HUES64 (cell line): Measurements from ENCODE around the gene CCNL2.

Experiments used
- H3K27ac ChIP-seq: 2 replicates; pipeline ENCODE4 v1.7.0; 2013; ENCODE audit warnings: low read depth, low read length, inconsistent platforms
- H3K27me3 ChIP-seq: 2 replicates; pipeline ENCODE4 v1.6.1; 2013; ENCODE audit warnings: mild to moderate bottlenecking, low read length; ENCODE audit not compliant: insufficient read depth
- H3K36me3 ChIP-seq: 2 replicates; pipeline ENCODE4 v1.6.1; 2013; ENCODE audit warnings: mild to moderate bottlenecking, low read length; ENCODE audit not compliant: insufficient read depth
- H3K4me1 ChIP-seq: 2 replicates; pipeline ENCODE4 v1.6.1; 2013; ENCODE audit warnings: mild to moderate bottlenecking, low read length, moderate library complexity; ENCODE audit not compliant: insufficient read depth
- H3K4me3 ChIP-seq: 2 replicates; pipeline ENCODE4 v1.5.1; 2013; ENCODE audit warnings: mild to moderate bottlenecking, low read length, moderate library complexity
- H3K9ac ChIP-seq: 2 replicates; pipeline ENCODE4 v1.6.1; 2013; ENCODE audit warnings: mild to moderate bottlenecking, low read depth, low read length
- H3K9me3 ChIP-seq: 2 replicates; pipeline ENCODE4 v1.6.1; 2013; ENCODE audit warnings: low read depth, low read length; ENCODE audit not compliant: insufficient read depth
- WGBS: fragments of 150-250, 120-280 bp; methylation state at CpG from one replicate; pipeline ENCODE4 v1.1.7; 2013; ENCODE audit warnings: missing lambda C conversion rate; 5-methylcytosine and 5-hydroxymethylcytosine counted together

The CCNL2 gene

DNA sequence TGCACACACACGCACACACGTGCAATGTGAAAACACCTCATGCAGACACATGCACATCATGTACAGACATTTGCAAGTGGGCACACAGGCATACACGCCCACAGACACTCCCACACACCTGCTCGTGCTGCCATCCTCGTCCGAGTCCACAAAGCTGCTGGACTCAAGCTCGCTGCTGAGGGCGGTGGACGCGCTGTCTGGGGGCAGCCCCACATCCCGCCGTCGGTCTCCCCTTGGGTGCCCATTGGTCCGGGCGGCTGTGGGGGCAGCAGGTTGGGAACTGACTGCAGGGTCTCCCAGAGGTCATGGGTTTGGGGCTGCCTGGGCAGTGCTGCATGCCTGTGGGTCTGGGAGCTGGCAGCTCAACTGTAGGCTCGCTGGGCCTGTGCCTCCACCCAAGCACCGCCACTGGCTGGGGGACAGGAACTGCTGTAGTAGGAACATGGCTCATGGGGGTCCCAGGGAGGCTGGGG lies 57.5 kb downstream of the CCNL2 start:
- H3K4me1 ChIP-seq = no peaks in the 10 kb centered on the region
- H3K4me3 ChIP-seq = no peak overlapping the region
- H3K9me3 ChIP-seq = no peaks in the 10 kb centered on the region
- WGBS = 96% methylated on average over 17 of the region's 17 CpGs
- H3K27ac ChIP-seq = no peak overlapping the region
- H3K9ac ChIP-seq = no peak overlapping the region
- H3K27me3 ChIP-seq = no peaks in the 10 kb centered on the region
- H3K36me3 ChIP-seq = peaks cover 31% of the 10 kb centered on the region

DNA sequence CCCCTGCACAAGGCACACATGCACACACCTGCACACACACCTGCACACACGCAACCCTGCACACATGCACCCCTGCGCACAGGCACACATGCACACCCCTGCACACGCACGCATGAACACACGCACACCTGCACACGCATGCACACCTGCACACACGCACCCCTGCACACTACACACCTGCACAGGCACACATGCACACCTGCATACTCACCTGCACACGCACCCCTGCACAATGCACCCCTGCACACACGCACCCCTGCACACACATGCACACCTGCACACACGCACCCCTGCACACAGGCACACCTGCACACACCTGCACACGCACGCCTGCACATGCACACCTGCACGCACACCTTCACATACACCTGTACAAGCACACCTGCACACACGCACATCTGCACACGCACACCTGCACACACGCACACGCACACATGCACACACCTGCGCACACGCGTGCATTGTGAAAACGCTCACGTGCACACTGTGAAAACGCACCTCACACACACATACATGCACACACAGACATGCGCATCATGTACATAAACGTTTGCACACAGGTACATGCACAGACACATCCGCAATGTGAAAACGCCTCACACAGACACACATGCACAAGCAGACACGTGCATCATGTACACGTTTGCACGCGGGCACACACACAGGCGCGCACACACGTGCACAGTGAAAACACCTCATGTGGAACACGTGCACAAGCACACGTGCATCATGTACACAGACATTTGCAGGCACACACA lies 58.2 kb downstream of the CCNL2 start:
- Histone ChIP-seq H3K9ac (no peak overlapping the region), H3K27me3 (no peaks in the 10 kb centered on the region), H3K27ac (no peak overlapping the region), H3K9me3 (no peaks in the 10 kb centered on the region), H3K4me3 (no peak overlapping the region), H3K36me3 (peaks cover 31% of the 10 kb centered on the region), H3K4me1 (no peaks in the 10 kb centered on the region)
- WGBS = 94% methylated on average over 36 of the region's 36 CpGs

DNA sequence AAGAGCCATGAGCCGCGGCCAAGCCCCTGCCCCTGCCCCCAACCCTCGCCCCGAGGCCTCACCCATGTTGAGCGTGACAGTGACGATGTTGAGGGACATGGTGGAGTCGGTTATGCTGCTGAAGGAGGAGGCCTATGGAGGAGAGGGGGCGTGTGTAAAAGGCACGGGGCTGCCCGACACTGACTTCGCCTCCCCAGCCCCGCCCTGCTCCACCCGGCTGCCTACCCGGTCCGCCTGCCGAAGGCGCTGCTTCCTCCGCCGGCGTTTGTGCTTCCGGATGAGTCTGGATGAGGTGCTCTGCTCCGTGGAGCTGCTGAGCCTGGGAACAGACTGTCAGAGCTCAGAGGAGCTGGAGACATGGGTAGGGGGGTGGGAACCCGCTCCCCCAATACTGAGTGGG lies 59.0 kb downstream of the CCNL2 start:
- WGBS = 94% methylated on average over 23 of the region's 23 CpGs
- Histone ChIP-seq H3K36me3 (peaks cover 31% of the 10 kb centered on the region), H3K9me3 (no peaks in the 10 kb centered on the region), H3K9ac (no peak overlapping the region), H3K27me3 (no peaks in the 10 kb centered on the region), H3K4me3 (no peak overlapping the region), H3K4me1 (no peaks in the 10 kb centered on the region), H3K27ac (no peak overlapping the region)

DNA sequence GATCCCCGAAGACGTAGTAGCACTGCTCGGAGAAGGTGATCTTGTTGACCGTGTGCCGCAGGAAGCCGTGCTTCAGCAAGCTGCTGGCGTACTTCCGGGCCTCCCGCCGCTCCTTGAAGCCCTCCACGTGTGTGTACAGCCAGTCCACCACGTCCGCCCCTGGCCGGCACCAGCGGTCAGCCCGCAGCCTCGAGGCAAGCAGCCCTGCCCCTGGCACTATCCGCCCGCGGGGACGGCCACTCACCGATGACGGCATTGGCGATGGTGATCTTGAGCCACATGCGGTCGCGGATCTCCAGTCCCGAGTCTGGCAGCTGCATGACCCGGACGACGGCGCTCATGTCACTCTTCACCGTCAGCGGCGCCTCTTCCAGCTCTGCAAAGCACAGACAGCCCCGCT lies 60.9 kb downstream of the CCNL2 start:
- H3K9me3 ChIP-seq = no peaks in the 10 kb centered on the region
- H3K36me3 ChIP-seq = peaks cover 31% of the 10 kb centered on the region
- no peak overlapping the region for H3K27ac ChIP-seq
- 94% methylated on average over 36 of the region's 36 CpGs for WGBS
- no peak overlapping the region for H3K9ac ChIP-seq
- H3K4me3 ChIP-seq = no peak overlapping the region
- no peaks in the 10 kb centered on the region for H3K27me3 ChIP-seq
- no peaks in the 10 kb centered on the region for H3K4me1 ChIP-seq

DNA sequence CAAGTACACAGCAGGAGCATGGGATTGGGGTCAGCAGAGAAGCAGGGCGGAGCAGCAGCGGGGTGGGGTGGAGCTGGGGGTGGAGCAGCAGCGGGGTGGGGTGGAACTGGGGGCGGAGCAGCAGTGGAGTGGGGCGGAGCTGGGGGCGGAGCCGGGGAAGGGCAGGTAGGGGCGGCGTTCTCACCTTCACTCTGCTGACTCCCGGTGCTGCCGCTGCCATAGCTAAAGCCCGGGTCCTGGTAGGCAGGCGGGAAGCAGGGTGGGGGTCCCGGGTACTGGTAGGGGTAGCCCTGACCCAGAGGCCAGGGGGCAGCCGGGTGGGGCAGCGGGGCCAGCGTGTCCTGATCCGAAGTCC lies 61.4 kb downstream of the CCNL2 start:
- no peak overlapping the region for H3K4me3 ChIP-seq
- no peaks in the 10 kb centered on the region for H3K9me3 ChIP-seq
- H3K27me3 ChIP-seq = no peaks in the 10 kb centered on the region
- H3K36me3 ChIP-seq = peaks cover 31% of the 10 kb centered on the region
- H3K27ac ChIP-seq = no peak overlapping the region
- no peaks in the 10 kb centered on the region for H3K4me1 ChIP-seq
- no peak overlapping the region for H3K9ac ChIP-seq
- 73% methylated on average over 18 of the region's 18 CpGs for WGBS

DNA sequence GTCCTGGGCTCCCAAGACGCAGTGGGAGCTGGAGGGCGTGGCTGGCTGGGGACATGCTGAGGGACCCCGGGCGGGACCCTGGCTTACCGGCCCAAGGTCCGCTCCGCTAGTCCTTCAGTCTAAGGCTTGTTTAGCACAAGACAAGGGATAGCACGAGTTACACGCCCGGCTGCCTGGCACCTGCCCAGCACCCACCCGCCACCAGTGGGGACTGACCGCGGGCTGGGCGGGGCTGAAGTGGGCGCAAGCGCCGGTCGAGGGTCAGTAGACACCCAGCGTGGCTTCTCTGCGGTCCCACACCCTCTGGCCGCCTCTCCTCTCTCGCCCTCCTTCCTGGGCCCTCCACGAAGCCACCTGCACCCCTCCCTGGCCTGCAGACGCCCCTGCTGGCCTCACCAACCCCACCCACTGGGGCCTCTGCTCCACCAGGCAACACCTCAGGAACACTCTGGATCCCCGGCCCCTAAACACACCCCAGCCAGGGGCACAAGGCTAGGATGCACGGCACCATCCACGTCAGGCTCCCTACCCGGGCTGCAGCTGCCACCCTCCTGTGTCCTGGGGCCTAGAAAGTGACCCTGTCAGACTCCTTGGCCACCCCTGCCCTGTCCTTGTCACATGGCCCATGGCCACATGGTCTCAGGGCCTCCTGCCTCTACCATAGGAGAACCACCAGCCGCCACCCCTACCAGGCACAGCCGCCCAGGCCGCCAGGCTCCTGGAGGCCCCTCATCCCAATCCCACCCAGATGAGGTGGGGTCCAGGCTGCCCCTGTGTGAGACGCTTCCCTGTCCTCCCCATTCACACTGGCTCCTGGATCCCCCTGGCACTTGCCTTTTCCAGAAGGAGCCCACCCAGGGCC lies 62.0 kb downstream of the CCNL2 start:
- Histone ChIP-seq H3K27ac (no peak overlapping the region), H3K36me3 (peaks cover 31% of the 10 kb centered on the region)
- 95% methylated on average over 32 of the region's 32 CpGs for WGBS

DNA sequence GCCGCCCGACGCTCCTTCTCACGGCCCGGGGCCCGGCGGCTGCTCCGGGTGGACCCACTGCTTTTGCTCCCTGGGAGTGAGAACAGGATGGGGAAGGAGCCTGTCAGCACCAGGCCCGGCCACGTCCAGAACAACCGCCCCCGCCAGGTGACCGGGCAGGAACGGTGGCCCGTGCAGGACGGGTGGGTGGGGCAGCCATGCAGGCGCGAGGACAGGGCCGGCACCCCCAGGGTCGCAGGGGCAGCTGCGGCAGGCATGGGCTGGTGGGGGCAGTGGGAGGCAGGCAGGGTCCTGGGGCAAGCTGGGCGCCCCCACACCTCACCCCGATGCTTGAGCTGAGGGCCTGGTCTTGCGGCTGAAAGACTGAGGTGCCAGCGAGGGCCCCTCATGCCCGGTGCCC lies 62.7 kb downstream of the CCNL2 start:
- Histone ChIP-seq H3K4me3 (no peak overlapping the region), H3K9ac (no peak overlapping the region), H3K27me3 (no peaks in the 10 kb centered on the region), H3K27ac (no peak overlapping the region), H3K9me3 (no peaks in the 10 kb centered on the region), H3K4me1 (no peaks in the 10 kb centered on the region), H3K36me3 (peaks cover 27% of the 10 kb centered on the region)
- 95% methylated on average over 26 of the region's 26 CpGs for WGBS

More for the DNA sequence above, 62.0 kb downstream of the CCNL2 start:
- H3K9me3 ChIP-seq = no peaks in the 10 kb centered on the region
- no peak overlapping the region for H3K9ac ChIP-seq
- no peaks in the 10 kb centered on the region for H3K4me1 ChIP-seq
- H3K27me3 ChIP-seq = no peaks in the 10 kb centered on the region
- H3K4me3 ChIP-seq = no peak overlapping the region

DNA sequence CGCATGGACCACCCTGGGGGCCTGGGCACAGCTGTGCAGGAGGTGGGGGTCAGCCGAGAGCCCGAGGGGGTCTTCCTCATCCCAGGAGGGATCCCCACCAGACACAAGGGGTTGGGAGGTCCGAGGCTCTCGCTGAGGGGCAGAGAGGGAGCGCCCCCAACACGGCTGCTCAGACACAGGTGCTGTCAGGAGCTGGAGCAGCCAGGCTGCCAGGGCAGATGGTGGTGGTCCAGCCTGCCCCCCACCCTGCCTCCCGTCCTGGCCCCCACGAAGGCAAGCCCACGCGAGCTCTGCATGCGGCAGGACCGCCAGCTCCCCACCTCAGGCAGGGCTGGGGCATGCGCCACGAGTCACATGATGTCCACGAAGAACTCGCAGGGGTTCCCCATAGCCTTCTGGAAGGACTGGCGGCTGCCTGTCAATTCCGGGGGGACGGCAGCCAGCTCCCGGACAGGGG lies 63.3 kb downstream of the CCNL2 start:
- H3K36me3 ChIP-seq = peaks cover 20% of the 10 kb centered on the region
- H3K9me3 ChIP-seq = no peaks in the 10 kb centered on the region
- H3K27ac ChIP-seq = no peak overlapping the region
- H3K4me1 ChIP-seq = no peaks in the 10 kb centered on the region
- WGBS = 95% methylated on average over 21 of the region's 21 CpGs
- H3K9ac ChIP-seq = no peak overlapping the region
- H3K27me3 ChIP-seq = no peaks in the 10 kb centered on the region
- no peak overlapping the region for H3K4me3 ChIP-seq
